ENCODE results near the gene PEF1. TPM values are rescaled to one million over a fixed set of nuclear protein-coding genes. Genes with fewer than 3 reads are reported as not detected.

The PEF1 gene
- total and polyA plus RNA-seq, 9 donors: 31.7 to 65.2 (median 58.2) TPM

GRCh38 chr1:31620631-31621497 is 23.8 kb downstream of the PEF1 start:
- 92 to 93% (median 93%) methylated on average over 20 of the region's 20 CpGs for WGBS, 3 donors
- Histone ChIP-seq H3K9me3 (no peaks in the 10 kb centered on the region), H3K27ac (no peak overlapping the region), H3K36me3 (no peaks in the 10 kb centered on the region), H3K4me3 (no peak overlapping the region), H3K4me1 (ENCODE audit: insufficient read depth) (no peaks in the 10 kb centered on the region), H3K27me3 (no peaks in the 10 kb centered on the region)
- intact Hi-C loops (cut with DNase I): no loop called here
- DNase-seq: no peak
- TF ChIP-seq POLR2A (IDR thresholded peaks at IDR 0.05): no peak
- no peak for TF ChIP-seq CTCF (IDR thresholded peaks at IDR 0.05)
- no peak for TF ChIP-seq EP300 (IDR thresholded peaks at IDR 0.05)

- Histone ChIP-seq H3K4me1 (ENCODE audit: insufficient read depth) (no peaks in the 10 kb centered on the region), H3K36me3 (no peaks in the 10 kb centered on the region), H3K4me3 (no peak overlapping the region), H3K27ac (no peak overlapping the region), H3K27me3 (no peaks in the 10 kb centered on the region), H3K9me3 (no peaks in the 10 kb centered on the region)
- DNase-seq: no peak
- TF ChIP-seq POLR2A (IDR thresholded peaks at IDR 0.05) (no peak), CTCF (IDR thresholded peaks at IDR 0.05) (no peak), EP300 (IDR thresholded peaks at IDR 0.05) (no peak)
- intact Hi-C loops (cut with DNase I): no loop called here
- WGBS, 3 donors: 76 to 79% (median 78%) methylated on average over 23 of the region's 23 CpGs
Measured at GRCh38 chr1:31618916-31619846, 25.5 kb downstream of the PEF1 start.

- H3K36me3 ChIP-seq: no peaks in the 10 kb centered on the region
- H3K9me3 ChIP-seq: no peaks in the 10 kb centered on the region
- no peaks in the 10 kb centered on the region for H3K4me1 ChIP-seq (ENCODE audit: insufficient read depth)
- TF ChIP-seq POLR2A (IDR thresholded peaks at IDR 0.05): no peak
- no peak for TF ChIP-seq EP300 (IDR thresholded peaks at IDR 0.05)
- peak; percentile 46 to 50 (median 49) for TF ChIP-seq CTCF (IDR thresholded peaks at IDR 0.05)
- peak overlapping the region; percentile 30 for H3K4me3 ChIP-seq
- H3K27ac ChIP-seq: no peak overlapping the region
- intact Hi-C loops (cut with DNase I): no loop called here
- peak in 3 of 5 donors; percentile 55 to 65 (median 57) for DNase-seq
- 8 to 13% (median 10%) methylated on average over 34 to 56 of the region's 56 CpGs for WGBS, 3 donors
- no peaks in the 10 kb centered on the region for H3K27me3 ChIP-seq
Measured at GRCh38 chr1:31617916-31618746, 26.5 kb downstream of the PEF1 start.

Measured in ovary (tissue), 9 donors.